ENCODE data around the gene MPC1.

DNA sequence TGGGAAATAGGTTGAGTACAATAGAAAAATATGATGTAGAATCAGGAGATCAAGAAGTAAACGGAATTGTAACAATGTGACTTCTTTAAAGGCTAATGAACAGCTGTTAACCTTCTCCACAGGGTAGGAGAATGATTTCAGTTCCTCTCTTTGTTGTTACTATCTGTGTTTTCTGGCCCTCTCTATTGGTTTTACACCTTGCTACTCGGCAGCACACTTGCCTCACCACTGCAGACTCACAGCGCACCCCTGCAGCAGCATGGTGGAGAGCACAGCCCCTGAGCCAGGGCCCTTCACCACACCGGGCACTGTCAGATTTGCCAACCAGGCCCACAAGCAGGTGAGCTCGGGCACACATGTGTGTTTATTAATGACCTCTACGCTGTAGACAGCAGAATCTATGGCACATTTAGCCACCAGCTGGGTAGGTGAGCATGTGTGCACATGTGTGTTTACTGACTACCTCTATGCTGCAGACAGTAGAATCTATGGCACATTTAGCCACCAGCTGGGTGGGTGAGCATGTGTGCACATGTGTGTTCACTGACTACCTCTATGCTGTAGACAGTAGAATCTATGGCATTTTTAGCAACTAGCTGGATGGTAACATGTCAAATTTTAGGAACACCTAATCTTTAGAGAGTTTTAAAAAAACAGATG, 57.2 kb downstream of the MPC1 start:
- TF ChIP-seq, protein P1, sequence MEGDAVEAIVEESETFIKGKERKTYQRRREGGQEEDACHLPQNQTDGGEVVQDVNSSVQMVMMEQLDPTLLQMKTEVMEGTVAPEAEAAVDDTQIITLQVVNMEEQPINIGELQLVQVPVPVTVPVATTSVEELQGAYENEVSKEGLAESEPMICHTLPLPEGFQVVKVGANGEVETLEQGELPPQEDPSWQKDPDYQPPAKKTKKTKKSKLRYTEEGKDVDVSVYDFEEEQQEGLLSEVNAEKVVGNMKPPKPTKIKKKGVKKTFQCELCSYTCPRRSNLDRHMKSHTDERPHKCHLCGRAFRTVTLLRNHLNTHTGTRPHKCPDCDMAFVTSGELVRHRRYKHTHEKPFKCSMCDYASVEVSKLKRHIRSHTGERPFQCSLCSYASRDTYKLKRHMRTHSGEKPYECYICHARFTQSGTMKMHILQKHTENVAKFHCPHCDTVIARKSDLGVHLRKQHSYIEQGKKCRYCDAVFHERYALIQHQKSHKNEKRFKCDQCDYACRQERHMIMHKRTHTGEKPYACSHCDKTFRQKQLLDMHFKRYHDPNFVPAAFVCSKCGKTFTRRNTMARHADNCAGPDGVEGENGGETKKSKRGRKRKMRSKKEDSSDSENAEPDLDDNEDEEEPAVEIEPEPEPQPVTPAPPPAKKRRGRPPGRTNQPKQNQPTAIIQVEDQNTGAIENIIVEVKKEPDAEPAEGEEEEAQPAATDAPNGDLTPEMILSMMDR (IDR thresholded peaks at IDR 0.05 in 8 of 11, conservative IDR thresholded peaks at IDR 0.05 in 3 of 11): no peak
- TF ChIP-seq POLR2AphosphoS5 (IDR thresholded peaks at IDR 0.05) (peak in 1 of 3 donors; percentile 22), POLR2A (IDR thresholded peaks at IDR 0.05) (no peak)
